Right cardiac atrium (tissue), 5 donors: ENCODE measurements around the gene GPC2. TPM values are rescaled to one million over a fixed set of nuclear protein-coding genes. Genes with fewer than 3 reads are reported as not detected.
"Not testable (repeated sequence)": the region's sequence is repeated elsewhere in the genome, so short reads cannot be mapped to it uniquely, and the experiment has no call there.

ENCODE experiments used
- ATAC-seq, 2 donors: fragments of 200-7000 bp; cut with Tn5 transposase; one replicate each; pipeline versions ENCODE4 v1.8.0 to v1.9.1; 2020; ENCODE audit warnings: moderate library complexity in 2 of 2, mild to moderate bottlenecking in 1 of 2
- DNase-seq, 3 donors: peaks; one replicate each; pipeline ENCODE4 v3.0.0-alpha.2; 2020
- H3K27ac ChIP-seq: one replicate; pipeline ENCODE4 v1.5.1; 2013; ENCODE audit warnings: mild to moderate bottlenecking, low read length, control low read depth, moderate library complexity
- H3K27me3 ChIP-seq: one replicate; pipeline ENCODE4 v1.6.1; 2013; ENCODE audit not compliant: control insufficient read depth, insufficient read depth
- H3K4me1 ChIP-seq: one replicate; pipeline ENCODE4 v1.6.1; 2013; ENCODE audit warnings: low read length; ENCODE audit not compliant: control insufficient read depth, insufficient read depth
- H3K4me3 ChIP-seq: one replicate; pipeline ENCODE4 v1.5.1; 2013; ENCODE audit warnings: low read length, control low read depth
- H3K9me3 ChIP-seq: one replicate; pipeline ENCODE4 v1.6.1; 2013; ENCODE audit warnings: low read length; ENCODE audit not compliant: control insufficient read depth
- WGBS: extraction: QIAGEN DNeasy Blood & Tissue Kit; methylation state at CpG from one replicate; pipeline ENCODE4 v1.1.7; 2013; 5-methylcytosine and 5-hydroxymethylcytosine counted together
- intact Hi-C, 4 donors: fragments of 100-400 bp; cut with DNase I; formaldehyde crosslinking; loops; one replicate each; pipeline versions ENCODE4 v1.11.0 to v1.14.0; 2022 to 2023
- polyA plus RNA-seq: library from polyadenylated mRNA; stranded (reverse); fragments of 200-250 nt; gene quantifications from one replicate; pipeline ENCODE4 v1.2.3, GENCODE V29; 2013
- total RNA-seq, 4 donors: library from RNA; stranded (reverse); fragmentation: NEBNext Ultra II Directional; extraction: Animal tissue kit (Norgen Biotek cat#: 25700); gene quantifications; one replicate each; pipeline ENCODE4 v1.2.1, GENCODE V29; 2021
- donor health status: healthy with polysubstance abuse.
- donor health status: DM: no; HTN: yes; CAD: no.
- donor health status: DM: no; HTN: no; CAD: no.
- donor health status: DM: no; HTN: yes; CAD: no; lungs with severe emphysema.
- donor health status: DM: yes; HTN: yes; CAD: no.

Gene GPC2
- total and polyA plus RNA-seq, 5 donors, result 0.09 to 0.78 (median 0.38) TPM

DNA sequence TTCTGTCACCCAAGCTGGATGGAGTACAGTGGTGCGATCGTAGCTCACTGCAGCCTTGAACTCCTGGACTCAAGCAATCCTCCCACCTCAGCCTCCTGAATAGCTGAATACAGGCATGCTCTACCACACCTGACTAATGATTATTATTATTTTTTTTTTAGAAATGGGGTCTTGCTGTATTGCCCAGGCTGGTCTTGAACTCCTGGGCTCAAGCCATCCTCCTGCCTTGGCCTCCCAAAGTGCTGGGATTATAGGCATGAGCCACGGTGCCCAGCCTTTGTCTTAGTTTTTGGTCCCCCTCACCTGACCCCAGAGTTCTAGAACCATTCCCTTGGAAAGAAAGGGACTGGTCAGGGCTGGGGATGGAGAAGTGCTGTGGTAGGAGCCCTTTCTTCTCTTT is 2.9 kb upstream of the GPC2 start:
- H3K27ac ChIP-seq, H3K4me1 ChIP-seq, intact Hi-C loops, H3K27me3 ChIP-seq, ATAC-seq, H3K4me3 ChIP-seq, H3K9me3 ChIP-seq, DNase-seq: not testable (repeated sequence)
- WGBS, result 99% methylated on average over 3 of the region's 3 CpGs

- ATAC-seq (no peak), DNase-seq (no peak)
- intact Hi-C loops, result no loop called here
- Histone ChIP-seq H3K27me3 (no peaks in the 10 kb centered on the region), H3K4me1 (no peaks in the 10 kb centered on the region), H3K27ac (no peak overlapping the region), H3K4me3 (peak overlapping the region; percentile 73), H3K9me3 (no peaks in the 10 kb centered on the region)
- WGBS, result 48% methylated on average over 14 of the region's 14 CpGs
Measured at GRCh38 chr7:100176096-100177044, 811 bp downstream of the GPC2 start.

- Histone ChIP-seq H3K4me1 (no peaks in the 10 kb centered on the region), H3K4me3 (no peak overlapping the region), H3K9me3 (no peaks in the 10 kb centered on the region), H3K27me3 (no peaks in the 10 kb centered on the region), H3K27ac (no peak overlapping the region)
- ATAC-seq (no peak), DNase-seq (no peak)
- WGBS, result 93% methylated on average over 14 of the region's 14 CpGs
- intact Hi-C loops, result no loop called here
Measured at GRCh38 chr7:100175296-100175935, 1.8 kb downstream of the GPC2 start.

DNA sequence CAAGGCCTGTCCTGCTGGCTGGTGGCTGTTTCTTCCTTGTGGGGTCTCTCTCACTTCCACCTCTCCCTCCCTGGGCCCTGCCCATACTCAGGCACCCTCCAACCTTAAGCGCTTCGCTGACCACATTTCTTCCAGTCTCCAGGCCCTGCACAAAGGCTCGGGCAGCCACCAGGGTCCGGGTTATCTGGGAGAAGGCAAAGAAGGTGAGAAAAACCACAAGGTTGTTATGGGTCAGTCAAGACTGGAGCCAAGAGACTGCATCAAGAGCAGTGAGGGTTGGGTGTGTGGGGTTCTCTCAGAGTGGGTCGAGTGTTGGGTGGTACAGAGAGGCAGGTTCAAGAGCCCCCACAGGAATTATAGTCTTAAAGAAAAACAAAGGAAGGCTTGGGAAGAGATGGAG is 2.6 kb downstream of the GPC2 start:
- WGBS, result 89% methylated on average over 5 of the region's 5 CpGs
- intact Hi-C loops, result no loop called here
- H3K4me3 ChIP-seq, result no peak overlapping the region
- ATAC-seq, result no peak
- H3K4me1 ChIP-seq, result no peaks in the 10 kb centered on the region
- no peak overlapping the region for H3K27ac ChIP-seq
- H3K27me3 ChIP-seq, result no peaks in the 10 kb centered on the region
- no peak for DNase-seq
- H3K9me3 ChIP-seq, result no peaks in the 10 kb centered on the region

DNA sequence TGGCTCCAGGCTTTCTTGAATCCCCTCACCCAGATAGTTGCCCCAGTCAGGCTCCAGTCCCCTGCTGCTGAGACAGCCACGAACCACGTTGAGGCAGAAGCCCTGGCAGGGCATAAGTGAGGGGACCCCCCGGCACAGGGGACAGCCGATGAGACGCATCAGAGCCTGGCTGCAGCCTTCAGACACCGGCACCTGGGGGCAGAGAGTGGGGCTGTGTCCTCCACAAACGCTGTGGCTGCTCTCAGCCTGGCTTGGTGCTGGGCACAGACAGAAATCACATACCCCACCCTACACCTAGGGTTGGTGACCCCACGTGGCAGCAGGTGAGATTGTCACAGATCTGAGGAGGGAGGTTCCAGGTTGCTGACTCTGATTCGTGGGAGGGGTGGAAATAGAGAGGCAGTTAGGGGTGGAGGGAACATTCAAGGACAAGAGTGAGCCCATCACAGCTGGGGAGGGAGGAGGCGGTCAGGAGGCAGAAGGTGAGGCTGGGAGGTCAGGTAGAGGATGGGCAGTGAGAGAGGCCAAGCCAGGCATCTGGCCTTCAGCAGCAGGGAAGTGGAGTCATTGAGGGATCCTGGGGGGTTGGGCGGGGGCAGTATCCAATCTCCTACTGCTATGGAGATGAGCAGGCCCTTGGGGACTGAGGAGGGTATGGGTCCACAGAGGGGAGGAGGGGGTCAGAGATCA is 3.2 kb downstream of the GPC2 start:
- no peaks in the 10 kb centered on the region for H3K4me1 ChIP-seq
- no peaks in the 10 kb centered on the region for H3K27me3 ChIP-seq
- DNase-seq (no peak), ATAC-seq (no peak)
- H3K9me3 ChIP-seq, result no peaks in the 10 kb centered on the region
- no peak overlapping the region for H3K4me3 ChIP-seq
- no peak overlapping the region for H3K27ac ChIP-seq
- intact Hi-C loops, result no loop called here
- WGBS, result 93% methylated on average over 11 of the region's 11 CpGs

- Histone ChIP-seq H3K27ac (no peak overlapping the region), H3K4me1 (peaks cover 3% of the 10 kb centered on the region), H3K4me3 (peak overlapping the region; percentile 53), H3K27me3 (no peaks in the 10 kb centered on the region), H3K9me3 (no peaks in the 10 kb centered on the region)
- WGBS, result 39% methylated on average over 22 of the region's 22 CpGs
- ATAC-seq, result no peak
- intact Hi-C loops, result no loop called here
- no peak for DNase-seq
Measured at GRCh38 chr7:100171840-100172239, 5.3 kb downstream of the GPC2 start.

GRCh38 chr7:100171087-100171681 is 6.0 kb downstream of the GPC2 start:
- Histone ChIP-seq H3K9me3 (no peaks in the 10 kb centered on the region), H3K4me3 (peak overlapping the region; percentile 53), H3K27me3 (no peaks in the 10 kb centered on the region), H3K27ac (no peak overlapping the region), H3K4me1 (peaks cover 3% of the 10 kb centered on the region)
- intact Hi-C loops, result no loop called here
- 13% methylated on average over 61 of the region's 61 CpGs for WGBS
- peak in 1 of 3 donors; percentile 68 for DNase-seq
- peak in 1 of 2 donors; percentile 33 for ATAC-seq

- DNase-seq (no peak), ATAC-seq (no peak)
- Histone ChIP-seq H3K4me1 (peaks cover 3% of the 10 kb centered on the region), H3K27ac (no peak overlapping the region), H3K4me3 (no peak overlapping the region), H3K27me3 (no peaks in the 10 kb centered on the region), H3K9me3 (no peaks in the 10 kb centered on the region)
- 90% methylated on average over 11 of the region's 11 CpGs for WGBS
- intact Hi-C loops, result no loop called here
Measured at GRCh38 chr7:100170101-100170897, 6.9 kb downstream of the GPC2 start.

GRCh38 chr7:100169147-100169850 is 7.9 kb downstream of the GPC2 start:
- no peaks in the 10 kb centered on the region for H3K27me3 ChIP-seq
- no peaks in the 10 kb centered on the region for H3K9me3 ChIP-seq
- peaks cover 3% of the 10 kb centered on the region for H3K4me1 ChIP-seq
- no peak overlapping the region for H3K4me3 ChIP-seq
- ATAC-seq (no peak), DNase-seq (no peak)
- no peak overlapping the region for H3K27ac ChIP-seq
- intact Hi-C loops, result no loop called here
- WGBS, result 89% methylated on average over 11 of the region's 11 CpGs

DNA sequence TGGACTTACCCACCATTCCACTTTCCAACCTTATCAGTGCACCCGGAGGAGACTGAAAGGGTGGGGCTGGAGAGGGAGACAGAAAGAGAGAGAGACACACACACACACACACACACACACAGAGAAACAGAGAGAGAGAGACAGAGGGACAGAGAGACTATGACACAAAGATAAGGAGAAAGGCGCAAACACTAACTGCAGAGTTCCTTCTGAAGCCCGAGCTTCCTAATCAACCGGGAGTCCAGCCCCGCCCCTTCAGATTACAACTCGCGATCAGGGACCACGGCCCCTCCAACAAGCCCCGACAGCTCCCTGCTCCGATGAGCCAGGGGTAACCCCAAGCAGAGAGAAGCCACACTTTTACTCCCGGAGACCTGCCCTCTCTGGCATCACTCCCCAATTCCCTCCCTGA is 9.3 kb downstream of the GPC2 start:
- peak overlapping the region; percentile 56 for H3K27ac ChIP-seq
- H3K4me1 ChIP-seq, result peaks cover 3% of the 10 kb centered on the region
- H3K4me3 ChIP-seq, result peak overlapping the region; percentile 61
- H3K9me3 ChIP-seq, result no peaks in the 10 kb centered on the region
- peak; percentile 44 to 60 for ATAC-seq
- under 1% methylated on average over 11 of the region's 11 CpGs for WGBS
- no peak for DNase-seq
- intact Hi-C loops, result no loop called here
- no peaks in the 10 kb centered on the region for H3K27me3 ChIP-seq
